Measurements from ENCODE around the gene SCAF11. TPM values are rescaled to one million over a fixed set of nuclear protein-coding genes. Genes with fewer than 3 reads are reported as not detected.

Gene SCAF11
- polyA plus RNA-seq, 2 of the 4 experiments (the other 2 are of a cell fraction), result 43.0 to 110 TPM

GRCh38 chr12:45887544-45887943 lies 102.8 kb downstream of the SCAF11 start:
- ChIA-PET POLR2A (no interaction called here), CTCF (interaction anchor here (0.6 kb wide), 1 partner anchor 429 kb away, joined by 5 read pairs; no protein-coding TSS in a partner anchor)
- H3K27ac ChIP-seq, result no peak overlapping the region
- H3K4me1 ChIP-seq, result peaks cover 9% of the 10 kb centered on the region; the same call in 2 of the 3 replicates
- H3K4me2 ChIP-seq, result no peak overlapping the region
- no peak for ATAC-seq
- H3K4me3 ChIP-seq, result no peak overlapping the region
- no peak for DNase-seq (ENCODE audit: low read depth in 1 of 2, low spot score in 1 of 2)
- no peaks in the 10 kb centered on the region for H3K9me3 ChIP-seq
- FAIRE-seq, result no peak
- 91% methylated on average over 5 of the region's 5 CpGs for WGBS (ENCODE audit: missing lambda C conversion rate)
- no peak for TF ChIP-seq HES2 (IDR thresholded peaks at IDR 0.05)
- TF ChIP-seq, protein P1, sequence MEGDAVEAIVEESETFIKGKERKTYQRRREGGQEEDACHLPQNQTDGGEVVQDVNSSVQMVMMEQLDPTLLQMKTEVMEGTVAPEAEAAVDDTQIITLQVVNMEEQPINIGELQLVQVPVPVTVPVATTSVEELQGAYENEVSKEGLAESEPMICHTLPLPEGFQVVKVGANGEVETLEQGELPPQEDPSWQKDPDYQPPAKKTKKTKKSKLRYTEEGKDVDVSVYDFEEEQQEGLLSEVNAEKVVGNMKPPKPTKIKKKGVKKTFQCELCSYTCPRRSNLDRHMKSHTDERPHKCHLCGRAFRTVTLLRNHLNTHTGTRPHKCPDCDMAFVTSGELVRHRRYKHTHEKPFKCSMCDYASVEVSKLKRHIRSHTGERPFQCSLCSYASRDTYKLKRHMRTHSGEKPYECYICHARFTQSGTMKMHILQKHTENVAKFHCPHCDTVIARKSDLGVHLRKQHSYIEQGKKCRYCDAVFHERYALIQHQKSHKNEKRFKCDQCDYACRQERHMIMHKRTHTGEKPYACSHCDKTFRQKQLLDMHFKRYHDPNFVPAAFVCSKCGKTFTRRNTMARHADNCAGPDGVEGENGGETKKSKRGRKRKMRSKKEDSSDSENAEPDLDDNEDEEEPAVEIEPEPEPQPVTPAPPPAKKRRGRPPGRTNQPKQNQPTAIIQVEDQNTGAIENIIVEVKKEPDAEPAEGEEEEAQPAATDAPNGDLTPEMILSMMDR (IDR thresholded peaks at IDR 0.05), result no peak
- no peak for TF ChIP-seq RCOR1 (IDR thresholded peaks at IDR 0.05; ENCODE audit: low read depth, low read length)
- TF ChIP-seq GATA3 (IDR thresholded peaks at IDR 0.05; ENCODE audit: borderline replicate concordance), result no peak
- TF ChIP-seq ZFP36 (IDR thresholded peaks at IDR 0.05; ENCODE audit: borderline replicate concordance, partially characterized antibody), result no peak
- no peak for TF ChIP-seq BHLHE40 (IDR thresholded peaks at IDR 0.05; ENCODE audit: low read depth, low read length)
- TF ChIP-seq POLR2AphosphoS2 (conservative IDR thresholded peaks at IDR 0.05; ENCODE audit: low read length), result no peak
- TF ChIP-seq KDM5A (IDR thresholded peaks at IDR 0.05), result no peak
- no peak for TF ChIP-seq FOXS1 (CRISPR knock-in tag; IDR thresholded peaks at IDR 0.05)

- Histone ChIP-seq H3K4me3 (no peak overlapping the region), H3K9me3 (no peaks in the 10 kb centered on the region), H3K27ac (no peak overlapping the region), H3K4me2 (no peak overlapping the region), H3K4me1 (peaks cover 11% of the 10 kb centered on the region; the same call in 2 of the 3 replicates)
- DNase-seq (ENCODE audit: low read depth in 1 of 2, low spot score in 1 of 2), result no peak
- ChIA-PET CTCF (no interaction called here), POLR2A (no interaction called here)
- TF ChIP-seq HEYL (CRISPR knock-in tag; IDR thresholded peaks at IDR 0.05) (no peak), SREBF2 (IDR thresholded peaks at IDR 0.05) (no peak), BHLHE40 (IDR thresholded peaks at IDR 0.05; ENCODE audit: low read depth, low read length) (no peak), MAZ (IDR thresholded peaks at IDR 0.05; ENCODE audit: borderline replicate concordance, low read depth, low read length) (no peak), NR3C1 (IDR thresholded peaks at IDR 0.05) (no peak), CBX8 (IDR thresholded peaks at IDR 0.05) (no peak), CHD2 (IDR thresholded peaks at IDR 0.05; ENCODE audit: low read length, partially characterized antibody) (no peak), RARB (CRISPR knock-in tag; IDR thresholded peaks at IDR 0.05) (no peak), POLR2A (IDR thresholded peaks at IDR 0.05; ENCODE audit: low read length) (no peak), RAD21 (conservative IDR thresholded peaks at IDR 0.05 in 1 of 2, IDR thresholded peaks at IDR 0.05 in 1 of 2) (no peak), NPAS2 (CRISPR knock-in tag; IDR thresholded peaks at IDR 0.05; ENCODE audit: borderline replicate concordance) (no peak), HES2 (IDR thresholded peaks at IDR 0.05) (no peak), ESRRA (IDR thresholded peaks at IDR 0.05; ENCODE audit: borderline replicate concordance, low read length) (no peak), ZNF302 (CRISPR knock-in tag; IDR thresholded peaks at IDR 0.05) (no peak), ZSCAN20 (CRISPR knock-in tag; IDR thresholded peaks at IDR 0.05) (no peak)
- ATAC-seq, result no peak
- 95% methylated on average over 1 of the region's 1 CpG for WGBS (ENCODE audit: missing lambda C conversion rate)
- no peak for FAIRE-seq
Measured at GRCh38 chr12:45886685-45887084, 103.7 kb downstream of the SCAF11 start.

DNA sequence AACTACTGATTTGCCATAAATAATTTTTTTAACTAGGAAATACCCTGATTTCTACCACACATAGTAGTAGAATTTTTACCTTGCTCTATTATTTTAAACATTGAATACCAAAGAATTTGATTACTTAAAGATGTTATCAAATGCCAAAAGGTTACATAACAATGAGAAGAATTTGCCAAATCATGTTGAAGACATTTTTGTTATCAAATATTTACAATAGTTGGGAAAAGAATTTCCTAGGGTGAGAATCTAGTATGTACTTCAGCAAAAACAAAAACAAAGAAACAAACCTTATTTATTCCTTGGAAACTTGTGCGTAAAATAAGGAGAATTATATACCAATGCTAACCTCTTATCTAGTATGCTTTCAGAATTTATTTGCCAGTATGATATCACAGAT lies 107.2 kb downstream of the SCAF11 start:
- H3K4me3 ChIP-seq, result no peak overlapping the region
- CTCF ChIA-PET, result no interaction called here
- no peak overlapping the region for H3K4me2 ChIP-seq
- ATAC-seq, result no peak
- POLR2A ChIA-PET, result no interaction called here
- H3K27ac ChIP-seq, result no peak overlapping the region
- peaks cover 24% of the 10 kb centered on the region; the same call in 2 of the 3 replicates for H3K4me1 ChIP-seq
- no peak for DNase-seq (ENCODE audit: low read depth in 1 of 2, low spot score in 1 of 2)
- no peaks in the 10 kb centered on the region for H3K9me3 ChIP-seq
- 94% methylated on average over 1 of the region's 1 CpG for WGBS (ENCODE audit: missing lambda C conversion rate)
- no peak for FAIRE-seq
- no peak for TF ChIP-seq CHD4 (IDR thresholded peaks at IDR 0.05; ENCODE audit: borderline replicate concordance)
- no peak for TF ChIP-seq HDAC2 (IDR thresholded peaks at IDR 0.05)
- no peak for TF ChIP-seq CBX8 (IDR thresholded peaks at IDR 0.05)
- TF ChIP-seq, protein P2, sequence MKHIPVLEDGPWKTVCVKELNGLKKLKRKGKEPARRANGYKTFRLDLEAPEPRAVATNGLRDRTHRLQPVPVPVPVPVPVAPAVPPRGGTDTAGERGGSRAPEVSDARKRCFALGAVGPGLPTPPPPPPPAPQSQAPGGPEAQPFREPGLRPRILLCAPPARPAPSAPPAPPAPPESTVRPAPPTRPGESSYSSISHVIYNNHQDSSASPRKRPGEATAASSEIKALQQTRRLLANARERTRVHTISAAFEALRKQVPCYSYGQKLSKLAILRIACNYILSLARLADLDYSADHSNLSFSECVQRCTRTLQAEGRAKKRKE (CRISPR knock-in tag; IDR thresholded peaks at IDR 0.05; ENCODE audit: low read depth), result no peak
- no peak for TF ChIP-seq NR3C1 (IDR thresholded peaks at IDR 0.05)
- TF ChIP-seq ZNF302 (CRISPR knock-in tag; IDR thresholded peaks at IDR 0.05), result no peak
- TF ChIP-seq RCOR1 (IDR thresholded peaks at IDR 0.05; ENCODE audit: low read depth, low read length), result no peak
- TF ChIP-seq JUNB (IDR thresholded peaks at IDR 0.05), result no peak
- no peak for TF ChIP-seq RARB (CRISPR knock-in tag; IDR thresholded peaks at IDR 0.05)
- TF ChIP-seq MAFK (IDR thresholded peaks at IDR 0.05; ENCODE audit: partially characterized antibody), result no peak
- TF ChIP-seq RAD21 (conservative IDR thresholded peaks at IDR 0.05 in 1 of 2, IDR thresholded peaks at IDR 0.05 in 1 of 2), result no peak
- TF ChIP-seq GATA3 (IDR thresholded peaks at IDR 0.05; ENCODE audit: borderline replicate concordance), result no peak
- TF ChIP-seq POLR2AphosphoS2 (conservative IDR thresholded peaks at IDR 0.05; ENCODE audit: low read length), result no peak
- TF ChIP-seq, protein P1 (IDR thresholded peaks at IDR 0.05), result no peak
- no peak for TF ChIP-seq HOXB13 (CRISPR knock-in tag; IDR thresholded peaks at IDR 0.05; ENCODE audit: low read depth)
- no peak for TF ChIP-seq EHMT2 (IDR thresholded peaks at IDR 0.05; ENCODE audit: low read depth)

All from A549 (cell line).